Tibial artery (tissue), 4 donors: ENCODE results near the gene ELMO2.

Experiments used
- DNase-seq, 2 donors: peaks; one replicate each; pipeline ENCODE4 v3.0.0-alpha.2; 2019
- H3K27ac ChIP-seq, 2 donors: fragments of 200-600 bp; sonication (generic) in 1 of 2; 1 replicate in 1 of 2; 2 replicates in 1 of 2; pipeline ENCODE4 v1.5.1; 2018 to 2019; ENCODE audit warnings: mild to moderate bottlenecking in 1 of 2
- H3K27me3 ChIP-seq, 2 donors: fragments of 200-600 bp; sonication (generic) in 1 of 2; one replicate each; pipeline versions ENCODE4 v1.5.1 to v1.6.0; 2016 to 2019
- H3K36me3 ChIP-seq, 3 donors: fragments of 200-600 bp; sonication (generic) in 2 of 3; one replicate each; pipeline ENCODE4 v1.5.1; 2016 to 2019; ENCODE audit warnings: mild to moderate bottlenecking in 2 of 3
- H3K4me1 ChIP-seq, 4 donors: fragments of 200-600 bp; sonication (generic) in 2 of 4; 1 replicate in 3 of 4; 2 replicates in 1 of 4; pipeline ENCODE4 v1.5.1; 2016 to 2019
- H3K4me3 ChIP-seq, 2 donors: fragments of 200-600 bp; sonication (generic) in 1 of 2; 1 replicate in 1 of 2; 2 replicates in 1 of 2; pipeline ENCODE4 v1.5.1; 2018 to 2019; ENCODE audit warnings: mild to moderate bottlenecking in 2 of 2
- H3K9me3 ChIP-seq, 3 donors: fragments of 200-600 bp; sonication (generic) in 1 of 3; one replicate each; pipeline ENCODE4 v1.5.1; 2016 to 2019
- intact Hi-C: fragments of 100-400 bp; cut with DNase I; formaldehyde crosslinking; loops from one replicate; pipeline ENCODE4 v1.15.0; 2023; ENCODE audit warnings: low total_unique reads
- TF ChIP-seq, protein P1 (sequence below), 2 experiments: fragments of 200-600 bp in 1 of 2; fragments of 450-650 bp in 1 of 2; IDR thresholded peaks; one replicate each; pipeline ENCODE4 v1.5.1; 2017 to 2019; ENCODE audit warnings: antibody characterized with exemption in 2 of 2, mild to moderate bottlenecking in 1 of 2, moderate library complexity in 1 of 2

ELMO2 gene

DNA sequence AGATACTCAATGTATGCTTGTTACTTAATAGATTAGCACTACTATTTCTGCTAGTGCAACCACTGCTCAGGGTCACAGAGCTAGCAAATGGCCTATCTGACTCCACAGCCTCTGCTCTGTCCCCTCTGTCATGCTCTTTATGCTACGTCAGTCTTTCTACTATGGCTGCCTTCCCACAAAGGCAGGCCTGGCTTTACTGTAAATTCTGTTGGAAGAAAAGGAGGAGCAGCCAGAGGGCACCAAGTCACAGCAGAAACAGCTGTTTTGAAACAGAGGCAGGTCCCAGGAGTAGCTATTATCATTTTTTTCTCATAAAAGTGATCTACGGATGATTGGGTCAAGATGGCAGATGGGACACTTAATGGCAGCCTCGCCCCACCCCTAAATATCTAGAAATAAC lies 10.0 kb upstream of the ELMO2 start:
- H3K36me3 ChIP-seq = no peaks in the 10 kb centered on the region
- intact Hi-C loops = no loop called here
- no peak overlapping the region for H3K4me3 ChIP-seq
- TF ChIP-seq, protein P1, sequence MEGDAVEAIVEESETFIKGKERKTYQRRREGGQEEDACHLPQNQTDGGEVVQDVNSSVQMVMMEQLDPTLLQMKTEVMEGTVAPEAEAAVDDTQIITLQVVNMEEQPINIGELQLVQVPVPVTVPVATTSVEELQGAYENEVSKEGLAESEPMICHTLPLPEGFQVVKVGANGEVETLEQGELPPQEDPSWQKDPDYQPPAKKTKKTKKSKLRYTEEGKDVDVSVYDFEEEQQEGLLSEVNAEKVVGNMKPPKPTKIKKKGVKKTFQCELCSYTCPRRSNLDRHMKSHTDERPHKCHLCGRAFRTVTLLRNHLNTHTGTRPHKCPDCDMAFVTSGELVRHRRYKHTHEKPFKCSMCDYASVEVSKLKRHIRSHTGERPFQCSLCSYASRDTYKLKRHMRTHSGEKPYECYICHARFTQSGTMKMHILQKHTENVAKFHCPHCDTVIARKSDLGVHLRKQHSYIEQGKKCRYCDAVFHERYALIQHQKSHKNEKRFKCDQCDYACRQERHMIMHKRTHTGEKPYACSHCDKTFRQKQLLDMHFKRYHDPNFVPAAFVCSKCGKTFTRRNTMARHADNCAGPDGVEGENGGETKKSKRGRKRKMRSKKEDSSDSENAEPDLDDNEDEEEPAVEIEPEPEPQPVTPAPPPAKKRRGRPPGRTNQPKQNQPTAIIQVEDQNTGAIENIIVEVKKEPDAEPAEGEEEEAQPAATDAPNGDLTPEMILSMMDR (IDR thresholded peaks at IDR 0.05) = no peak
- H3K4me1 ChIP-seq = peaks cover 0 to 8% (median 0%) of the 10 kb centered on the region in 4 donors
- peaks cover 0 to 7% of the 10 kb centered on the region in 2 donors for H3K27me3 ChIP-seq
- no peak overlapping the region for H3K27ac ChIP-seq
- H3K9me3 ChIP-seq = no peaks in the 10 kb centered on the region
- no peak for DNase-seq

DNA sequence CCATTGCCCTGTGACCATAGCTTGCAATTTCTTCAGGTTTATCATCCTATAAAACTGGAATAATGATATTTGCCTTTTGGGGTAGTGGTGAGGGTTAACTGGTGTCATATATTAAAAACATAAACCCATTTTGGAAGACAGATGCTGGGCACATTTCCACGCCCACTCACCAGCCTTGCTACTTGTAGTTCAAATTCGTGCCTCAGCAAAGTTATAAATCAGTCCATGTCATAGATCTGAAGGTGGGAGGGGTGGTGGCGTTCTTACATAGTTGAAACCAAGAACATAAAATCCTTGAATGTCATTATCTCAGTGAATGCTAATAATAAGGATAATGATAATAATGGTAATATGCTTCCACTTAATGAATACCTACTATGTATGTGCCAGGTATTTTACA lies 9.4 kb upstream of the ELMO2 start:
- intact Hi-C loops = no loop called here
- H3K27ac ChIP-seq = no peak overlapping the region
- TF ChIP-seq, protein P1 (IDR thresholded peaks at IDR 0.05) = no peak
- H3K4me1 ChIP-seq = peaks cover 0 to 2% (median 0%) of the 10 kb centered on the region in 4 donors
- no peak overlapping the region for H3K4me3 ChIP-seq
- H3K9me3 ChIP-seq = no peaks in the 10 kb centered on the region
- peaks cover 0 to 7% of the 10 kb centered on the region in 2 donors for H3K27me3 ChIP-seq
- no peak for DNase-seq
- H3K36me3 ChIP-seq = no peaks in the 10 kb centered on the region

DNA sequence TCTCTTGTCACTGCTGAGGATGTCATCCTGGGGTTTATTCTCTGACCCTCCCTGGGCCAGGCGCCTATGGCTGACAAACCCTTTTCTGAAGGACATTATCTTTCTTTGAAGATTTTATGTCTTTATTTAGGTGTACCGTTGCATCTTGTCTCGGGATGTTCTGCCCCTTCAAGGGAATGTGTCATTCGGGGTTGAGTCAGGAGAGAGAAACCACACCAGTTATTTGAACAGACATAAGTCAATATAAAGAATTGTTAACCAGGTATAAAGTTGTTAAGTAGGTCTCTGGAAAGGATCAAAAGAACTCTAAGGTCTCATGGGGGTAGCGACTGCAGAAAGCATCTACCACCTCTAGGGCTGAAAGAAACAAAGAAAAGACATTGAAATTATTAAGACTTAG lies 8.2 kb upstream of the ELMO2 start:
- no peak for DNase-seq

DNA sequence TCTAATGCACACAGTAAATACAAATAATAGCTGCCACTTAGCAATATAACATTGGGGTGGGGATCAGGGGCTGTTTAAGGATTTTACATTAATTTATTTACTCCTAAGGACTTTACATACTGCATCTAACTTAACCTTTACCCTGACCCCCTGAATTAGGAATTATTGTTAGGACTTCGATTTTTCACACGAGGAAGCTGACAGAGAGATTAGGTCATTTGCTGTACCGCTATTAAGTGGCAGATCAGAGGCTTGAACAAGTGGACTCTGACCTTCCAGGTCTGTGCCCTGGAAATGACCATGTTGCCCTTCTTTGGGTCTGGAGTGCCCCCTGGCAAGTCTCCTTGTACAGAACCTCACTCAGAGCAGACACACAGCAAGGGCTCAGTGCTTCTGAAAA lies 5.2 kb upstream of the ELMO2 start:
- Histone ChIP-seq H3K27ac (no peak overlapping the region), H3K4me3 (no peak overlapping the region), H3K27me3 (peaks cover 0 to 7% of the 10 kb centered on the region in 2 donors), H3K4me1 (peaks cover 4 to 15% (median 8%) of the 10 kb centered on the region in 4 donors), H3K36me3 (no peaks in the 10 kb centered on the region), H3K9me3 (no peaks in the 10 kb centered on the region)
- TF ChIP-seq, protein P1 (IDR thresholded peaks at IDR 0.05) = no peak
- no peak for DNase-seq
- intact Hi-C loops = no loop called here

More for the DNA sequence above, 8.2 kb upstream of the ELMO2 start:
- Histone ChIP-seq H3K4me3 (no peak overlapping the region), H3K4me1 (peaks cover 0 to 5% (median 0%) of the 10 kb centered on the region in 4 donors), H3K36me3 (no peaks in the 10 kb centered on the region), H3K27ac (no peak overlapping the region), H3K9me3 (no peaks in the 10 kb centered on the region), H3K27me3 (peaks cover 0 to 7% of the 10 kb centered on the region in 2 donors)
- intact Hi-C loops = no loop called here
- TF ChIP-seq, protein P1 (IDR thresholded peaks at IDR 0.05) = no peak

DNA sequence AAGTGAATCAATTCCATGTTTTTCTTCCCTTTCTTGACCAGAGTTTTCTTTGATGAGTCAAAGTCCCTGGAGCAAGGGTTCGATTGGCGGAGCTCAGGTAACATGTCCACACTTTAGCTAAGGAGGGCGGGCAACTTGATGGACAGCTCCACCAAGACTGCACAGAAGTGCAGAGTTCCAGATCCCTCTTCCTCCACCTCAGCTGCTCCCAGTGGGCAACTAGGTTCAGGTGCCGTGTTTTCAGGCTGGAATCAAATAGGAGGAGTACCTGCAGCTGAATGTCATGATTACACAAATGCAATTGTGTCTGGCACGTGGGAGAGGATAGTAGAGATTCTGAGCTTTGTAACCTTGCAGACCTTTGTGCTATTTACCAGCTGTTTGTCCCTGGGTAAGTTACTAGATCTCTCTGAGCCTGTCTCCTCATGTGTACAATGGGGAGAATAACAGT lies 1.9 kb upstream of the ELMO2 start:
- Histone ChIP-seq H3K4me1 (peaks cover 4 to 39% (median 27%) of the 10 kb centered on the region in 4 donors), H3K9me3 (no peaks in the 10 kb centered on the region), H3K4me3 (no peak overlapping the region), H3K36me3 (no peaks in the 10 kb centered on the region), H3K27ac (no peak overlapping the region), H3K27me3 (no peaks in the 10 kb centered on the region)
- TF ChIP-seq, protein P1 (IDR thresholded peaks at IDR 0.05) = no peak
- no peak for DNase-seq
- intact Hi-C loops = no loop called here

DNA sequence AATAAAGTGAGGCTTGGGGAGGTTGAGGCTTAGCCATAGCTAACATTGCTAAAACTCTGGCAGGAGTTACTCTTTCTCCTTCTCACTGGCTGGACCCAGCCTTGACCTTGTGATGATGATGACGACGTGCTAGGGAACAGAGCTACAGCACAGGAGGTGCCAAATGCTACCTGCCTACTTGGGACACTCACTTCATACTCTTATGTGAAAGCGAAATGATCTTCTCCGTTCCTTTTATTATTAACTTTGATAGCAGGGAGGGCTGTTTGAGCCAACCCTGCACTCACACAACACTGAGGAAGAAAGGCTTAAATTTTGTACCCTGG lies 1.2 kb upstream of the ELMO2 start:
- Histone ChIP-seq H3K27me3 (no peaks in the 10 kb centered on the region), H3K4me3 (peak overlapping the region in 1 of 2 donors; percentile 69), H3K36me3 (no peaks in the 10 kb centered on the region), H3K9me3 (no peaks in the 10 kb centered on the region), H3K27ac (peak overlapping the region in 1 of 2 donors; percentile 98), H3K4me1 (peaks cover 4 to 46% (median 30%) of the 10 kb centered on the region in 4 donors)
- TF ChIP-seq, protein P1 (IDR thresholded peaks at IDR 0.05) = no peak
- intact Hi-C loops = loop anchor here (2.0 kb wide), 1 partner anchor 43 kb away; no protein-coding TSS in a partner anchor
- DNase-seq = no peak
